Activated naive CD8-positive, alpha-beta T cell treated with anti-CD3 and anti-CD28 coated beads for 36 hours (primary cell): Measurements from ENCODE around the gene ZBTB38. TPM values are rescaled to one million over a fixed set of nuclear protein-coding genes. Genes with fewer than 3 reads are reported as not detected.
A peak's percentile ranks its signal among the peaks of the same experiment; 100 is the strongest.

Experiments
- DNase-seq: peaks from one replicate; pipeline ENCODE4 v3.0.0; 2021
- H3K27ac Mint-ChIP-seq: one replicate; pipeline ENCODE4 v1.8.0; 2022; ENCODE audit warnings: mild to moderate bottlenecking, moderate library complexity, mixed read lengths
- H3K27me3 Mint-ChIP-seq: one replicate; pipeline ENCODE4 v1.8.0; 2022; ENCODE audit warnings: mild to moderate bottlenecking, mixed read lengths
- H3K36me3 Mint-ChIP-seq: one replicate; pipeline ENCODE4 v1.8.0; 2021; ENCODE audit warnings: mild to moderate bottlenecking, mixed read lengths
- H3K4me1 Mint-ChIP-seq: one replicate; pipeline ENCODE4 v1.8.0; 2021; ENCODE audit warnings: mixed read lengths
- H3K4me3 Mint-ChIP-seq: one replicate; pipeline ENCODE4 v1.8.0; 2022; ENCODE audit warnings: mild to moderate bottlenecking, moderate library complexity, mixed read lengths
- H3K9me3 Mint-ChIP-seq: one replicate; pipeline ENCODE4 v1.8.0; 2022; ENCODE audit warnings: mixed read lengths
- total RNA-seq, 2 experiments: library from RNA; stranded (reverse); gene quantifications; one replicate each; pipeline ENCODE4 v1.2.3, GENCODE V29; 2021

The ZBTB38 gene, protein sequence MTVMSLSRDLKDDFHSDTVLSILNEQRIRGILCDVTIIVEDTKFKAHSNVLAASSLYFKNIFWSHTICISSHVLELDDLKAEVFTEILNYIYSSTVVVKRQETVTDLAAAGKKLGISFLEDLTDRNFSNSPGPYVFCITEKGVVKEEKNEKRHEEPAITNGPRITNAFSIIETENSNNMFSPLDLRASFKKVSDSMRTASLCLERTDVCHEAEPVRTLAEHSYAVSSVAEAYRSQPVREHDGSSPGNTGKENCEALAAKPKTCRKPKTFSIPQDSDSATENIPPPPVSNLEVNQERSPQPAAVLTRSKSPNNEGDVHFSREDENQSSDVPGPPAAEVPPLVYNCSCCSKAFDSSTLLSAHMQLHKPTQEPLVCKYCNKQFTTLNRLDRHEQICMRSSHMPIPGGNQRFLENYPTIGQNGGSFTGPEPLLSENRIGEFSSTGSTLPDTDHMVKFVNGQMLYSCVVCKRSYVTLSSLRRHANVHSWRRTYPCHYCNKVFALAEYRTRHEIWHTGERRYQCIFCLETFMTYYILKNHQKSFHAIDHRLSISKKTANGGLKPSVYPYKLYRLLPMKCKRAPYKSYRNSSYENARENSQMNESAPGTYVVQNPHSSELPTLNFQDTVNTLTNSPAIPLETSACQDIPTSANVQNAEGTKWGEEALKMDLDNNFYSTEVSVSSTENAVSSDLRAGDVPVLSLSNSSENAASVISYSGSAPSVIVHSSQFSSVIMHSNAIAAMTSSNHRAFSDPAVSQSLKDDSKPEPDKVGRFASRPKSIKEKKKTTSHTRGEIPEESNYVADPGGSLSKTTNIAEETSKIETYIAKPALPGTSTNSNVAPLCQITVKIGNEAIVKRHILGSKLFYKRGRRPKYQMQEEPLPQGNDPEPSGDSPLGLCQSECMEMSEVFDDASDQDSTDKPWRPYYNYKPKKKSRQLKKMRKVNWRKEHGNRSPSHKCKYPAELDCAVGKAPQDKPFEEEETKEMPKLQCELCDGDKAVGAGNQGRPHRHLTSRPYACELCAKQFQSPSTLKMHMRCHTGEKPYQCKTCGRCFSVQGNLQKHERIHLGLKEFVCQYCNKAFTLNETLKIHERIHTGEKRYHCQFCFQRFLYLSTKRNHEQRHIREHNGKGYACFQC (N-terminal part only)
- total RNA-seq, result 10 to 100 TPM; 14.7 to 16.7 TPM

DNA sequence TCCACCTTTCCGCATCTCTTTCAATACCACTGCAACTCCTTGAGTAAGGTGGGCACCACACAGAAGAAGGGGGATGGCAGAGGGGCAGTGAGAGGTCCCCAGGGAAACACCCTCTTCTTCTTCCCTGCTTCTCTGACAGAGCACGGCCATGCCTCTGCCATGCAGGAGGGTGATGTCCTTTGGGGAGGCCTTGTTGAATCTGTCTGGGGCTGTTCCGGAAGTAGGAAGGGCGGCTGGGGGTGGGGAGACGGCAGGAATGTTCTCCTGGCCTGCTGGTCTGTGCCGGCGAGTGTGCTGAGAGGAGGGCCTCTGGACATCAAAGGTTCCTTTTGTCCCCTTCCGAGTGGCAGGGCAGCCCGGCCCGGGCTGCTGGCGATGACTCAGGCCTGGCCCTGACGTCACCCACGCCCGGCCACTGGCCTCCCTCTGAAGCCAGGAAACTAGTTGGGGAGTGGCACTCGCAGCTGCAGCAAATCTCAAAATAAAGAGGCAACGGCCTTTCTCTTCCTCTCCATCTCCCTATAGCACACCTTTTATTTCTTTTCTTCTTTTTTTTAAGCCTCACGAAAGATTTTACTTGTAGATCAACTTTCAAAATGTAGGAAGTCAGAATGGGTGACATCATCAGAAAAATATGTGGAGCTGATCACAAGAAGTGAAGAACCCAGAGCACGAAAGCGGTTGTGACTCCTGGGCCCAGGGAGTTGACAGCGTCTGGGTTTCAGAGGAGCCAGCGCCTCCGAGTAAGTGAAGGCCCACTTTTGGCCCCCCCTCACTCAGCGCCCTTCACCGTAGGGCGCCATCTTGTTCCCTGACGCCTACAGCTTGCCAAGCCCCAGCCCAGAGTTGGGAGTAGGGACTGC lies at the start of gene ZBTB38:
Gene ZBTB38 (plus strand): TSS at position 443 of the 863 bp plus-strand sequence. CDS start 73,885 bp downstream, outside the sequence.
- H3K4me1 Mint-ChIP-seq, result peaks cover 21% of the 10 kb centered on the region
- no peak for DNase-seq
- H3K27me3 Mint-ChIP-seq, result no peaks in the 10 kb centered on the region
- H3K36me3 Mint-ChIP-seq, result peaks cover 1% of the 10 kb centered on the region
- no peak within 1 kb of the TSS for H3K27ac Mint-ChIP-seq
- H3K4me3 Mint-ChIP-seq, result no peak within 1 kb of the TSS
- H3K9me3 Mint-ChIP-seq, result peaks cover 2% of the 10 kb centered on the region

DNA sequence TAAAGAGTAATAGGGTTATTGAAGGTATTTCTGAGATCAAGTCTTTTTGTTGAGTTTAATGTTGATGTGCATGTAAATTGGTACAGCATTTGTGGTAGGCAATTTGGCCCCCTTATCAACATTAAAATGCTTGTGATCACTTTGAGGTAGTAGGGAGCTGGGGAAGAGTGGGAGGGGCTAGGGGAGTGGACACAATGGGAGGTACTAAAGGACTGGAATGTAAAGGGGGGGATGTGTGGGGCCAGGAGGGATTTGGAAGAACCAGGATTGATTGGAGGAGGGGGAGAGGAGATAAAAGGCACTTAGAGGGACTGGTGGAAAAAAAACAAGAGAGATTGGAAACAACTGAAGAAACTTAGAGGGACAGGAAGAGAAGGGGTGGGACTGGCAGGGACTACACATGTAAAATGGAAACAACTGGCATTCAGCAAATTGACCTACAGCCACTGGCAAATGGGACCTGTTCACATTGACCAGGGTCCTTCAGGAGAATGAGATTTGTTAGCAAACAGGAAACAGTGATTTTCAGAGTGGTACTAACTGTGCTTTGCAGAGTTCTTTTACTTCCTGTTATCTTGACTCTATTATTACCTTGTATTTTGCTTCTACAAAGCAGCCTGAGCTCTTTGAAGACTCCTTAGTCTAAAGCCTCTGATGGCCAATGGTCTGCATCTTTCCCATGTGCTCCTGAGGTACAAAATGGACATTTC lies 47.8 kb upstream of the ZBTB38 start:
- Mint-ChIP-seq H3K27ac (peak overlapping the region; percentile 54), H3K27me3 (no peaks in the 10 kb centered on the region), H3K4me3 (no peak overlapping the region), H3K9me3 (peaks cover 17% of the 10 kb centered on the region), H3K36me3 (peaks cover 18% of the 10 kb centered on the region), H3K4me1 (peaks cover 16% of the 10 kb centered on the region)
- DNase-seq, result no peak

DNA sequence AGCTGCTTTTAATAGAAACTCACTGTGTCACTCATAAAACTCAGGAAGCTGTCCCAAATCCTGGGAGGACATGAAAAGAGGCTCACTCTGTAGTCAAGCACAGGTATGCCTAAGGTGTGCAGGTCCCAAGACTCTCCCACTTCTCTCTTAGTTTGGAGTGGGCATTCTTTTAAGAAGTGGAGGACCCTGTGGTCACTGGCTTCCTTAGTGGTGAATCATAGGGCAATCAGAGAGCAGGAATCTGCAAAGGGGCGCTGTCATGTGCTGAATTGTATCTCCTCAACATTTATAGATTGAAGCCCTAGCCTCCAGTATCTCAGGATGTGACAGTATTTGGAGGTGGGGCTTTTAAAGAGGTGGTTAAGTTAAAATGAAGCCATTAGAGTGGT lies 47.2 kb upstream of the ZBTB38 start:
- Mint-ChIP-seq H3K27ac (peak overlapping the region; percentile 56), H3K27me3 (no peaks in the 10 kb centered on the region), H3K4me1 (peaks cover 17% of the 10 kb centered on the region), H3K36me3 (peaks cover 18% of the 10 kb centered on the region), H3K4me3 (no peak overlapping the region), H3K9me3 (peaks cover 17% of the 10 kb centered on the region)
- DNase-seq, result no peak

DNA sequence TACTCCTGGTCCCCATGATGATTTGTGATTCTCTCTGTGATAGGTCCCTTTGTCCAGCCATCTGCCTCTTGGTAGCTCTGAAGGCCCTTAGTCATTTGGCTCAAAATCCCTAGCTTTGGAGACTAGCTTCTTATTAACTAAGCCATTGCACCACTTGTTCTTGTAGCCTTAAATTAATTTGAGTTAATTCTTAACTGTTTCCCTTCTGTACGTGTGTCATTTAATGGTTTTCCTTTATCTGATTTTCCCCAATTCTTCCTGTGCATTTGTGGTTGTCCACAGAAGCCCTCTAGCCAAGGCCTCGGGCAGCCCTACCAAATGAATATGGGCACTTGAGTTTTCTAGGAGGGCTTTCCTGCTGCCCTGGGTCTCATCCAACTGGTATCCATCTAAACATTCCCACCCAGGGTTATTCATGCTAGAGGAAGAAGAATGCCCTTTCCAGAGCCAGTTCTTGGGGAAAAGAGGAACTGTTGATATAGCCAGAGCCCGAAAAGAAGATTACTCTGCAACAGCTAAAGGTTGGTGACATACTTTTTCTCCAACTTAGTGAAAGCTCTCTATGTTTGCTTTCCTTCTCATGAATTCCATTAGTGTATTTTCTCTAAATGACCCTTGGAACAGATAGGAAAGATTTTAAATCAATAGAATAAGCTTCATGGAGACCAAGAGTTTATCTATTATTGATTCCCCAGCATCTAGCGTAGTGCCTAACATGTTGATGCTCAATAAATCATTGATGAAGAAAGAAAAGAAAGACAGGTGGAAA lies 44.2 kb upstream of the ZBTB38 start:
- peaks cover 29% of the 10 kb centered on the region for H3K4me1 Mint-ChIP-seq

DNA sequence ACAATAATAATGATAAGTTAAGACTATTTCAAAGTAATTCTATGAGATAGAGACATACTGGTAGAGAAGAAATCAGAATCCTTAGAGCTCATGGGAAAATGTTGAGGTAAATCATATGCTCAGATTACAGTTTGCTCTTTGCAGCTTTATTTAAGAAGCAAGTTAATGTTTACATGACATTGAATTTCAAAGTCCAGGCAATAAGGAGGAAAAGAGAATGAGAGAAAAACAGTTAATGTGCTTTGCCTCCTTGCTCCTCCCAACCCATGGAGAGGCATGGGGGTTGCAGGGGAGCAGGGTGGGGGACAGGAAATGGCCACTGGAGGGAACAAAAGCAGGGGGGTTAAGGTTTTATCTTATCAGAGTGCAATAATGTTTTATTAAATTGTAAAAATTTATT lies 42.2 kb upstream of the ZBTB38 start:
- H3K36me3 Mint-ChIP-seq, result no peaks in the 10 kb centered on the region
- no peak for DNase-seq
- peaks cover 2% of the 10 kb centered on the region for H3K9me3 Mint-ChIP-seq
- no peak overlapping the region for H3K4me3 Mint-ChIP-seq
- H3K4me1 Mint-ChIP-seq, result peaks cover 19% of the 10 kb centered on the region
- no peaks in the 10 kb centered on the region for H3K27me3 Mint-ChIP-seq
- no peak overlapping the region for H3K27ac Mint-ChIP-seq

More for the DNA sequence above, 44.2 kb upstream of the ZBTB38 start:
- peaks cover 12% of the 10 kb centered on the region for H3K9me3 Mint-ChIP-seq
- DNase-seq, result no peak
- no peak overlapping the region for H3K4me3 Mint-ChIP-seq
- H3K27me3 Mint-ChIP-seq, result no peaks in the 10 kb centered on the region
- H3K27ac Mint-ChIP-seq, result no peak overlapping the region
- peaks cover 13% of the 10 kb centered on the region for H3K36me3 Mint-ChIP-seq

DNA sequence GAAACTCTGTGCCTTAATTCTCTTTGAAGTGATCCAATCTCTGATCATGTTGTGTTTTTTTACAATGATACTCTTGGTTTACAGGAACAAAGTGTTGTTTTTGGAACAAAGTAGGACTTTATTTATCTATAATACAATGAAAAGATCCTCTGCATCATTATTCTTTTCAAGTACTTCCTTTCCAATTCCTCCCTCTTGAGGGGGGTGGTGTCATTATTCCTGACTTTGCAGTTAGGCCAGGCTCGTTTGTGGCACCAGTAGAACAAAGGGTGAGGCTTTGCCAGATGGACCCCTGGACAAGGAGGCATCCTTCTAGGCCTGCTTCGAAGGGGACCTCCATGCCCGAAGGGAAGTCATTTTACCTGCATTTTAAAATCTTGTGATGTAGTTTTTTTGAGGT lies 41.7 kb upstream of the ZBTB38 start:
- H3K27ac Mint-ChIP-seq, result no peak overlapping the region

DNA sequence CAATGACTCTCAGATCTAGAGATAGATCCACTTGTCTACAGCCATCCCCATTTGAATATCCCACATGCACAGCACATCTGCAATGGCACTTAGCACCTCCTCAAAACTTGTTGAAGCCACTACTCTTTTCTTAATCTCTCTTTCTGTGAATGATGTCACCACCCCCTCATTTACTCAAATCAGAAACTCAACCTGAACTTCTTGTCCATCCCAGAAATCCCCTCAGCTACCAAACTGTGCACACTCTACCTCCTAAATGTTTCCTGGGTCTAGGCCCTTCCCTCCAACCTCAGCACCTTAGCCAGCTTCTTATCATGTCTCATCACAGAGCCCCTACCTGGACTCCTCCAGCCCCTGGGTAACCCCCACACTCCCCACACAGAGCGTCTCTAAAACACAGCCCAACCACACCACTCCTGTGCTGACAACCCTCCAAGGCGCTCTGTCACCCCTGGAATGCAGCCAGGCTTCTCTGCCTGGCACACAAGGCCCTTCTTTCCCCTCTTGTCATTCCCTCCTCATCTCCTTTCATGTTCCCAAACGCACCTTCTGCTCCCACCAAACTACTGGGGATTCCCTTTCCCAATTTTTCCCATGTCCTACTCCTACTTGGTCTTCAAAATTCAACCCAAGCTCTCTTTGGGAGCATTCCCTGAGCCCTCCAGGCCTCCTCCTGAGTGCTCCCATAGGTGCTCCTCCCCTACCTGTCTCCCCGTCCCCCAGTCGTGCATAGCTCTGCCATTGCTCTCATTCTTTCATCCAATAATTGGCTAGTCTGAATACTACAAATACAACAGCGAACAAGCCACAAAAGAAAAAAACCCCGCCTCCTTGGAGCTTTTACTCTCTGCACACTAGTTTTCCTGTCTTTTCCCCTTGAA lies 39.8 kb upstream of the ZBTB38 start:
- no peaks in the 10 kb centered on the region for H3K9me3 Mint-ChIP-seq
- no peak overlapping the region for H3K4me3 Mint-ChIP-seq
- no peaks in the 10 kb centered on the region for H3K36me3 Mint-ChIP-seq
- peak overlapping the region; percentile 9 for H3K27ac Mint-ChIP-seq
- no peaks in the 10 kb centered on the region for H3K27me3 Mint-ChIP-seq
- no peak for DNase-seq
- H3K4me1 Mint-ChIP-seq, result peaks cover 13% of the 10 kb centered on the region

More for the DNA sequence above, 41.7 kb upstream of the ZBTB38 start:
- DNase-seq, result no peak
- Mint-ChIP-seq H3K9me3 (no peaks in the 10 kb centered on the region), H3K4me1 (peaks cover 16% of the 10 kb centered on the region), H3K27me3 (no peaks in the 10 kb centered on the region), H3K4me3 (no peak overlapping the region), H3K36me3 (no peaks in the 10 kb centered on the region)

DNA sequence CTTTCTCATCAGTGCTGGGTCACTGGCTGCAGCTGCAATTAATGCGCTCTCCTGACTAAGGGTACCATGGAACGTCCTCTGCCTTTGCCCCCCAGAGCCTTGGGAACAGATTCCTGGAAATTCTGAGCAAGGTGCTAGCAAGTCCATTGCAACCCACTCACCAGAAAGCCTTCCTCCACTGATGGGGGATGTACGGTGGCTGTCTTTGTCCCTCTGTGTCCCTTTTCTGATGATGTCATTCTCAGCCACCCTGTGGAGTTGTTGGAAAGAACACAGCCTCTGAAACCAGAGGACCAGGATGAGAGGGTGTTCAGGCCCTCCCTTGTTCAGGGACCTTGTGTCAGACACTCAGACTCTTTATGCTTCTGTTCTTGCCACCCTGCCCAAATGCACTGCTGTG lies 38.1 kb upstream of the ZBTB38 start:
- Mint-ChIP-seq H3K36me3 (no peaks in the 10 kb centered on the region), H3K4me3 (no peak overlapping the region), H3K27me3 (peaks cover 5% of the 10 kb centered on the region), H3K9me3 (no peaks in the 10 kb centered on the region), H3K27ac (no peak overlapping the region), H3K4me1 (peaks cover 13% of the 10 kb centered on the region)
- no peak for DNase-seq

DNA sequence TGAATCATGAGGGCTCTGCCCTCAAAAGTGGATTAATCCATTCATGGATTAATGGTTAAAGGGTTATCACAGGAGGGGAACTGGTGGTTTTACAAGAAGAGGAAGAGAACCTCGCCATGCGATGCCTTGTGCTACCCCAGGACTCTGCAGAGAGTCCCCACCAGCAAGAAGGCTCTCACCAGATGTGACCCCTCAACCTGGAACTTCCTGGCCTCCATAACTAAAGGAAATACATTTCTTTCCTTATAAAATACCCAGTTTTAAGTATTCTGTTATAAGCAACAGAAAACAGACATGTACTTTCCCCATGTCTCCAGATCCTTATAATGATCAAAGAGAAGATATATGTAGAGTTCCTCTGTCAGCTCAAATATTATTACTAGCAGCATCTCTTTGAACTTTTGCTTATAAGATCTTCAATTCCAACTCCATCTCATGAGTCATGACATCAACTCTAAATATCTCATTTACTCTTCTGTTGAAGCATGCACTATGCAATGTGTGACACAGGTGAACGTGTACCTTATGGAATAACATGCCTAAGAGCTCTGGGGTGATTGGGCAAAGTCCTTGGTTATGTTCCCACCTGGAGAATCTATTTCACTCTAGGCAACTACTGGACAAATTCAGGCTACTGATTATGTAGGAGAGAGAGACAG lies 37.5 kb upstream of the ZBTB38 start:
- peaks cover 5% of the 10 kb centered on the region for H3K27me3 Mint-ChIP-seq
- H3K9me3 Mint-ChIP-seq, result no peaks in the 10 kb centered on the region
- H3K36me3 Mint-ChIP-seq, result no peaks in the 10 kb centered on the region
- peaks cover 13% of the 10 kb centered on the region for H3K4me1 Mint-ChIP-seq
- no peak for DNase-seq
- no peak overlapping the region for H3K27ac Mint-ChIP-seq
- no peak overlapping the region for H3K4me3 Mint-ChIP-seq

DNA sequence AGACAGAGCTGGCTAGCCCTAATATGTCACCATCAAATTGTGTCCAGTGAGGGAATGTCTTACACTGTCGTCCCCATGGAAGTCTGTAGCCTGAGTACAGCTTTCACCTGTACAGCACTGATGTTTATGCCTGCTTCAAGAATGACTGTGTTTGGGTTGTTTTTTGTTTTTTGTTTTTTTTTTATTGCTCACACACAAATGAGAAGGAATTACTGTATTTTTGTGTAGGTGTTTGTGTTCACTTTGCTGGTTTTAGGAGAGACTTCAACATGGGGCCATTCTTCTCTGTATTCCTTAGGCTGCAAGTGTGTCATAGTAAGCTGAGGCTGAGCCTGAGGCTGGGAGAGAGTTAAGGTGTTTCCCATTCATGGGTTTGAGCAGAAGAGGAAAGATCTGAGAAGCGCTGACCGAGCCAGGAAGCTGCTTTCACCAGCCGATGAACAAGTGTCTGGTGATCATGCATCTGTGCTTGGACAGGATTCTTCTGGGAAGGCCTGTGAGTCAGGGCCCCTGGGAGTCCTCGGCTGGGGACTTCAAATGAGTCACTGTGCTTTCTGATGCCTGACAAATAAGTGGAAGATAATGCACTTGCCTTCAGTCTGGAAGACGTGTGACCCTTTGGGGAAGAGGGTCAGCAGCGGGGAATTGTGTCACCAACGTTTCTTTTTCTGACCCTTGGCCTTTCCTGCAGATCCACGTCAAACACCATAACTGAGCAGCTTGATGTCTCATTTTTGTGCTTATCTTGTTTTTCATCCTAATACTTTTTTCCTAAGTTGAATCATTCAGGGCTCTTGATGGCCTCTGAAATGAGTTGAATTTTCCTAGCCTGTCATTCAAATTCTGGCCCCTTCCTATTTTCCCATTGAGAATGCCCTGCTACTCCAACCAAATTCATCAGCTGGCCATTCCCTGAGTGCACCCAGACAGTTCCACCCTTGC lies 36.7 kb upstream of the ZBTB38 start:
- H3K4me1 Mint-ChIP-seq, result peaks cover 8% of the 10 kb centered on the region
- H3K27me3 Mint-ChIP-seq, result peaks cover 5% of the 10 kb centered on the region
- no peaks in the 10 kb centered on the region for H3K9me3 Mint-ChIP-seq
- no peaks in the 10 kb centered on the region for H3K36me3 Mint-ChIP-seq
- H3K27ac Mint-ChIP-seq, result no peak overlapping the region
- no peak overlapping the region for H3K4me3 Mint-ChIP-seq
- no peak for DNase-seq

DNA sequence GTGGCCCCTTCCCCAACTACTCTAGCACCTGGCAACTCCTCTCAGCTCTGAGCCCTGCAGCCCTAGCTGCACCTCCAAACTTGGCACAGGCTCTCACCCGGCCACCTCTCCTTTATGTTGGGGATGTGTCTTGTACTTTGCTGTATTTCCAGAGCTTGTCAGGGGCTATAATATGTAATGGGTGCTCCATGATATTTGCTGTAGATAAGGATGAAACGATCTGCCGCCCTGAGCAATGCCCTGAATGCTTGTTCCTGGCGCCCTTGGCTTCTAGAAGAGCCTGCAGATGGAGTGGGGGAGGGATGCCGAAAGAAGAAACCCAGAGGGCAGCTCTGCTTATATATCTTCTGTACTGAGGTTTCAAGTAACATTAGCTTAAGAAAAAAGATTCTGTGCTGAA lies 35.9 kb upstream of the ZBTB38 start:
- no peak for DNase-seq
- no peak overlapping the region for H3K27ac Mint-ChIP-seq
- no peaks in the 10 kb centered on the region for H3K36me3 Mint-ChIP-seq
- peaks cover 5% of the 10 kb centered on the region for H3K27me3 Mint-ChIP-seq
- no peak overlapping the region for H3K4me3 Mint-ChIP-seq
- H3K4me1 Mint-ChIP-seq, result peaks cover 6% of the 10 kb centered on the region
- H3K9me3 Mint-ChIP-seq, result no peaks in the 10 kb centered on the region
